Lung (tissue), 12 donors: ENCODE data around the gene CDH23. TPM values are rescaled to one million over a fixed set of nuclear protein-coding genes. Genes with fewer than 3 reads are reported as not detected.

Source experiments
- ATAC-seq: fragments of 200-7000 bp; cut with Tn5 transposase; one replicate; pipeline ENCODE4 v1.9.1; 2020; ENCODE audit warnings: moderate number of reproducible peaks; ENCODE audit not compliant: insufficient read depth, low FRiP score
- DNase-seq, 3 donors: peaks; one replicate each; pipeline ENCODE4 v3.0.0-alpha.2; 2013 to 2017
- H3K27ac ChIP-seq, 2 donors: one replicate each; pipeline ENCODE4 v1.5.1; 2013; ENCODE audit warnings: mild to moderate bottlenecking in 2 of 2, moderate library complexity in 2 of 2, control low read depth in 1 of 2, inconsistent platforms in 1 of 2, low read depth in 1 of 2, low read length in 1 of 2
- H3K27me3 ChIP-seq, 3 donors: one replicate each; pipeline ENCODE4 v1.5.1; 2013; ENCODE audit warnings: low read length in 2 of 3; ENCODE audit not compliant: control insufficient read depth in 3 of 3, insufficient read depth in 3 of 3
- H3K36me3 ChIP-seq, 4 donors: one replicate each; pipeline ENCODE4 v1.5.1; 2013; ENCODE audit warnings: low read length in 4 of 4, mild to moderate bottlenecking in 1 of 4, moderate library complexity in 1 of 4; ENCODE audit not compliant: control insufficient read depth in 4 of 4, insufficient read depth in 4 of 4
- H3K4me1 ChIP-seq, 5 donors: one replicate each; pipeline ENCODE4 v1.5.1; 2013; ENCODE audit warnings: low read length in 5 of 5, mild to moderate bottlenecking in 2 of 5, moderate library complexity in 1 of 5; ENCODE audit not compliant: control insufficient read depth in 5 of 5, insufficient read depth in 5 of 5
- H3K4me3 ChIP-seq: one replicate; pipeline ENCODE4 v1.5.1; 2013; ENCODE audit warnings: mild to moderate bottlenecking, control low read depth, moderate library complexity
- H3K9ac ChIP-seq, 2 donors: one replicate each; pipeline ENCODE4 v1.5.1; 2013; ENCODE audit warnings: low read length in 2 of 2, control low read depth in 1 of 2; ENCODE audit not compliant: insufficient read depth in 1 of 2
- H3K9me3 ChIP-seq, 4 donors: one replicate each; pipeline ENCODE4 v1.5.1; 2013; ENCODE audit warnings: low read length in 3 of 4, mild to moderate bottlenecking in 1 of 4, moderate library complexity in 1 of 4; ENCODE audit not compliant: control insufficient read depth in 4 of 4, insufficient read depth in 3 of 4
- CTCF ChIP-seq: IDR thresholded peaks from 2 replicates; pipeline ENCODE4 v1.5.1; 2012; ENCODE audit warnings: mild to moderate bottlenecking; ENCODE audit errors: control extremely low read depth, extremely low read depth
- WGBS, 2 donors: extraction: QIAGEN DNeasy Blood & Tissue Kit; methylation state at CpG; one replicate each; pipeline ENCODE4 v1.1.7; 2013; 5-methylcytosine and 5-hydroxymethylcytosine counted together
- polyA plus RNA-seq, 2 donors: library from polyadenylated mRNA; stranded (reverse); fragments of 200-250 nt; gene quantifications; one replicate each; pipeline ENCODE4 v1.2.1, GENCODE V29; 2013
- total RNA-seq, 2 donors: library from RNA; depleted of rRNA in 1 of 2; stranded (reverse); fragments of >200 nt in 1 of 2; gene quantifications; one replicate each; pipeline ENCODE4 v1.2.1, GENCODE V29; 2014 to 2021
- donor health status: control.
- donor health status: control.
- donor health status: Bipolar disorder and iron deficiency.
- donor health status: healthy.
- donor health status: DM: yes; HTN: yes; CAD: no.

The CDH23 gene
- total and polyA plus RNA-seq, 4 donors: 4.5 to 29.5 (median 6.0) TPM

DNA sequence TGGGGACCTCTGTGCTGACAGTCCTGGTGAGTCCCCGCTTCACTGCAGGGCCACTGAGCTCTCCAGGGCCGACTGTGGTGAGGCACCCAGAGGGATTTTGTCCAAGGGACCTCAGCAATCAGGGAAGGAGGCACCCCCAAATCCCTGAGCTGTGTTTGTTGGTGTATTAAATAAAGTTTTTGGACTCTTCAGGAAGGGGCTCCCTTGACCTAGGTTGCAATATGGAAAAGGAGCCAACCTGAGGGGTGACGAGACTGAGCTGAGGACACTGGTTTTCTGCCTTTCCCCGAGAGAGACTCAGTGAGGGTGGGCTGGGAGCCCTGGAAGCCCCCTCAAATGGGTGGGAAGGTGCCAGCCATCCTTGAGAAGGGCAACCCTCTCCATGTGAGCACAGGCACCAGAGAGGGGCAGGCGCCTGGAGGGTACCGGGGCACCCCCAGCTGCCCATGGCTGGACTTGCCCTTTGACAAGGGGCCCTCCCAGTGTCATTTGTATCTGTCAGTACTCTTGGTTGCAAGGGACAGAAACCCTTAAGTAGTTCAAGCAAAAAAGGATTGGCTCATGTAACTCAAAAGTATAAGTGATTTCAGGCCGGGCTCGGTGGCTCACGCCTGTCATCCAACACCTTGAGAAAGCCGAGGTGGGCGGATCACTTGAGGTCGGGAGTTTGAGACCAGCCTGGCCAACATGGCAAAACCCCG lies 250.0 kb downstream of the CDH23 start:
- DNase-seq (no peak), ATAC-seq (no peak)
- no peaks in the 10 kb centered on the region for H3K9me3 ChIP-seq
- peaks cover 0 to 12% (median 0%) of the 10 kb centered on the region in 5 donors for H3K4me1 ChIP-seq
- no peak overlapping the region for H3K4me3 ChIP-seq
- no peak for TF ChIP-seq CTCF
- WGBS, 2 donors: 84 to 87% methylated on average over 13 of the region's 13 CpGs
- H3K27ac ChIP-seq: no peak overlapping the region
- peaks cover 0 to 4% (median 0%) of the 10 kb centered on the region in 3 donors for H3K27me3 ChIP-seq
- no peaks in the 10 kb centered on the region for H3K36me3 ChIP-seq
- no peak overlapping the region for H3K9ac ChIP-seq

GRCh38 chr10:71647526-71648253 lies 251.0 kb downstream of the CDH23 start:
- Histone ChIP-seq H3K27ac (no peak overlapping the region), H3K4me3 (no peak overlapping the region), H3K36me3 (no peaks in the 10 kb centered on the region), H3K9me3 (no peaks in the 10 kb centered on the region), H3K27me3 (peaks cover 0 to 4% (median 0%) of the 10 kb centered on the region in 3 donors), H3K9ac (no peak overlapping the region), H3K4me1 (peaks cover 0 to 12% (median 0%) of the 10 kb centered on the region in 5 donors)
- 63 to 64% methylated on average over 14 of the region's 14 CpGs for WGBS, 2 donors
- DNase-seq (peak; percentile 49 to 74 (median 73)), ATAC-seq (no peak)
- no peak for TF ChIP-seq CTCF

GRCh38 chr10:71648254-71648932 lies 251.7 kb downstream of the CDH23 start:
- no peak for TF ChIP-seq CTCF
- peak; percentile 49 to 65 (median 59) for DNase-seq

More at GRCh38 chr10:71648254-71648932, 251.7 kb downstream of the CDH23 start:
- WGBS, 2 donors: 76 to 81% methylated on average over 10 of the region's 10 CpGs
- Histone ChIP-seq H3K4me1 (peaks cover 0 to 12% (median 0%) of the 10 kb centered on the region in 5 donors), H3K27me3 (peaks cover 0 to 4% (median 0%) of the 10 kb centered on the region in 3 donors), H3K36me3 (no peaks in the 10 kb centered on the region), H3K9me3 (no peaks in the 10 kb centered on the region), H3K9ac (no peak overlapping the region), H3K4me3 (no peak overlapping the region), H3K27ac (no peak overlapping the region)
- no peak for ATAC-seq
